Measurements from ENCODE around the gene UGT1A8. TPM values are rescaled to one million over a fixed set of nuclear protein-coding genes. Genes with fewer than 3 reads are reported as not detected.

The UGT1A8 gene
- total and polyA plus RNA-seq, 2 donors (not counting 1 experiment from before 2014, with no cell fraction given) = not detected

DNA sequence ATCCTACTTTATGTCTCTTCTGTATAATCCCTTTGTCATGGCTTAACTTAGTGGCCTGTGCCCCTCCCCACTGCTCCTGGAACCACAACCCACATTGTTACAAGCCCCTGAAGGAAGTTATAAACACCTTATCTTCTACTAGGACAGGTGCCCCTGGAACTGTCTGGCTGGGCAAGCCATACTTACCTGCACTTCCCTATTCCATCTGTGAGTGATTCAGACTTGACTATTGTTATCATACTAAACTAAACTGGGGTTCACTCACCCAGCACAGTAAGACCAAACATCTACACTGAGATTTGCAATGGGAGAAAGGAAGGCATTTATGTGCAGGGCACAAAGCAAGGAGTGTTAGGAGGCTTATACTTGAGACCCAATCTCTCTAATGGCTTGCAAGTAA is 71.6 kb downstream of the UGT1A8 start:
- H2AFZ ChIP-seq (ENCODE audit: low read length) = no peak overlapping the region
- no peak for DNase-seq (ENCODE audit: low read depth in 2 of 2)

DNA sequence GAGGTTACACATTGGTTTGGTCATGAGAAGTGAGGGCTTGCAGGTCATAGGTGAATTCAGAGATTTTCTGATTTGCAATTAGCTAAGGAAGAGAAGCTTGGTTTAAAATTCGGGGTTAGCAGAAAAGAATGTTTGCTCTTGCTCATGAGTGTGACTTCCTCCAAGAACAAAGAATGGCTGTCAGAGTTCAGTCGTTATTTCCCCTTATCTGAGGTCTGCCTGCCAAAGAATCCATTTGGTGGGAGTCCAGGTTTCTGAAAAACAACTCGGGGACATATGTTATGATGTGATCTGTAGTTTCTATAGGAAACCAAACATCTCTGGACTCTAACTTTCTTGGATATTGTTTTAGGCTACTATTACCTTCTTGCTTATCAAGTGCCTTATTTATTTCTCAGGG is 72.1 kb downstream of the UGT1A8 start:
- no peaks in the 10 kb centered on the region for H3K79me2 ChIP-seq (ENCODE audit: control insufficient read depth, insufficient read depth, low read length)
- H3K36me3 ChIP-seq (ENCODE audit: control insufficient read depth, insufficient read depth, low read length) = no peaks in the 10 kb centered on the region
- no peaks in the 10 kb centered on the region for H3K4me1 ChIP-seq (ENCODE audit: control insufficient read depth, extremely low read depth, insufficient read depth, low read length)
- H2AFZ ChIP-seq (ENCODE audit: low read length) = no peak overlapping the region
- no peak overlapping the region for H3K4me2 ChIP-seq (ENCODE audit: extremely low read depth, insufficient read depth, low read length)
- no peak overlapping the region for H3K27ac ChIP-seq (ENCODE audit: insufficient read depth, low read length)
- no peaks in the 10 kb centered on the region for H3K9me3 ChIP-seq (ENCODE audit: control insufficient read depth, insufficient read depth, low read depth, low read length)
- DNase-seq (ENCODE audit: low read depth in 2 of 2) = no peak
- TF ChIP-seq, protein P1, sequence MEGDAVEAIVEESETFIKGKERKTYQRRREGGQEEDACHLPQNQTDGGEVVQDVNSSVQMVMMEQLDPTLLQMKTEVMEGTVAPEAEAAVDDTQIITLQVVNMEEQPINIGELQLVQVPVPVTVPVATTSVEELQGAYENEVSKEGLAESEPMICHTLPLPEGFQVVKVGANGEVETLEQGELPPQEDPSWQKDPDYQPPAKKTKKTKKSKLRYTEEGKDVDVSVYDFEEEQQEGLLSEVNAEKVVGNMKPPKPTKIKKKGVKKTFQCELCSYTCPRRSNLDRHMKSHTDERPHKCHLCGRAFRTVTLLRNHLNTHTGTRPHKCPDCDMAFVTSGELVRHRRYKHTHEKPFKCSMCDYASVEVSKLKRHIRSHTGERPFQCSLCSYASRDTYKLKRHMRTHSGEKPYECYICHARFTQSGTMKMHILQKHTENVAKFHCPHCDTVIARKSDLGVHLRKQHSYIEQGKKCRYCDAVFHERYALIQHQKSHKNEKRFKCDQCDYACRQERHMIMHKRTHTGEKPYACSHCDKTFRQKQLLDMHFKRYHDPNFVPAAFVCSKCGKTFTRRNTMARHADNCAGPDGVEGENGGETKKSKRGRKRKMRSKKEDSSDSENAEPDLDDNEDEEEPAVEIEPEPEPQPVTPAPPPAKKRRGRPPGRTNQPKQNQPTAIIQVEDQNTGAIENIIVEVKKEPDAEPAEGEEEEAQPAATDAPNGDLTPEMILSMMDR (conservative IDR thresholded peaks at IDR 0.05 in 1 of 2, IDR thresholded peaks at IDR 0.05 in 1 of 2; ENCODE audit: low read depth in 1 of 2, low read length in 2 of 2) = no peak
- no peak for TF ChIP-seq EZH2 (IDR thresholded peaks at IDR 0.05; ENCODE audit: low read length, missing control alignments)
- no peaks in the 10 kb centered on the region for H3K27me3 ChIP-seq (ENCODE audit: control insufficient read depth, insufficient read depth, low read length)
- H3K4me3 ChIP-seq (replicated peaks in 1 of 4; ENCODE audit: control extremely low read depth in 1 of 4, insufficient read depth in 1 of 4, low read depth in 3 of 4, low read length in 4 of 4) = no peak overlapping the region
- H4K20me1 ChIP-seq (ENCODE audit: control insufficient read depth, extremely low read depth, insufficient read depth, low read length) = no peaks in the 10 kb centered on the region
- H3K9ac ChIP-seq (ENCODE audit: insufficient read depth, low read length) = no peak overlapping the region

More for the DNA sequence above, 71.6 kb downstream of the UGT1A8 start:
- TF ChIP-seq EZH2 (IDR thresholded peaks at IDR 0.05; ENCODE audit: low read length, missing control alignments) = no peak
- TF ChIP-seq, protein P1 (conservative IDR thresholded peaks at IDR 0.05 in 1 of 2, IDR thresholded peaks at IDR 0.05 in 1 of 2; ENCODE audit: low read depth in 1 of 2, low read length in 2 of 2) = no peak
- no peaks in the 10 kb centered on the region for H4K20me1 ChIP-seq (ENCODE audit: control insufficient read depth, extremely low read depth, insufficient read depth, low read length)
- no peaks in the 10 kb centered on the region for H3K9me3 ChIP-seq (ENCODE audit: control insufficient read depth, insufficient read depth, low read depth, low read length)
- no peak overlapping the region for H3K27ac ChIP-seq (ENCODE audit: insufficient read depth, low read length)
- H3K36me3 ChIP-seq (ENCODE audit: control insufficient read depth, insufficient read depth, low read length) = no peaks in the 10 kb centered on the region
- no peaks in the 10 kb centered on the region for H3K4me1 ChIP-seq (ENCODE audit: control insufficient read depth, extremely low read depth, insufficient read depth, low read length)
- no peak overlapping the region for H3K9ac ChIP-seq (ENCODE audit: insufficient read depth, low read length)
- H3K4me2 ChIP-seq (ENCODE audit: extremely low read depth, insufficient read depth, low read length) = no peak overlapping the region
- no peak overlapping the region for H3K4me3 ChIP-seq (replicated peaks in 1 of 4; ENCODE audit: control extremely low read depth in 1 of 4, insufficient read depth in 1 of 4, low read depth in 3 of 4, low read length in 4 of 4)
- H3K79me2 ChIP-seq (ENCODE audit: control insufficient read depth, insufficient read depth, low read length) = no peaks in the 10 kb centered on the region
- no peaks in the 10 kb centered on the region for H3K27me3 ChIP-seq (ENCODE audit: control insufficient read depth, insufficient read depth, low read length)

DNA sequence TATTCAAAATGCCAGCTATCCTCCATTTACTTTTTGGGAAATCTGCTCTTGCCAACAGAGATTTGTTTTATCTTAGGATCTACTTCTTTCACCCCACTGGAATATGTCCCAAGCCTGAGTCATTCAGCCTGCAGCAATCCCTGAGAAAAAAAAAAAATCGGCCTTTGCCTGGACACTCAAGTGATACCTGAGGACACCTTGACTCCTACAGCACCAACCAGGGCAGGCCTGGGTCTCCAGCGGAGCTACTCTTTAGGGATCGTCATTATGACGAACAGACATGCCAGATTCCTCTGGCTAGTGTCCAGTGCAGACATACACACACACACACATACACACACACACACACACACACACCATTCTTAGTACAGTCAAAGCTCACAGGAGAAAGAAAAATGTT is 73.0 kb downstream of the UGT1A8 start:
- H3K4me3 ChIP-seq (replicated peaks in 1 of 4; ENCODE audit: control extremely low read depth in 1 of 4, insufficient read depth in 1 of 4, low read depth in 3 of 4, low read length in 4 of 4) = no peak overlapping the region
- TF ChIP-seq, protein P1 (conservative IDR thresholded peaks at IDR 0.05 in 1 of 2, IDR thresholded peaks at IDR 0.05 in 1 of 2; ENCODE audit: low read depth in 1 of 2, low read length in 2 of 2) = no peak
- TF ChIP-seq EZH2 (IDR thresholded peaks at IDR 0.05; ENCODE audit: low read length, missing control alignments) = no peak
- no peak overlapping the region for H3K27ac ChIP-seq (ENCODE audit: insufficient read depth, low read length)
- H3K36me3 ChIP-seq (ENCODE audit: control insufficient read depth, insufficient read depth, low read length) = no peaks in the 10 kb centered on the region
- H3K27me3 ChIP-seq (ENCODE audit: control insufficient read depth, insufficient read depth, low read length) = no peaks in the 10 kb centered on the region
- H3K4me2 ChIP-seq (ENCODE audit: extremely low read depth, insufficient read depth, low read length) = no peak overlapping the region
- H3K4me1 ChIP-seq (ENCODE audit: control insufficient read depth, extremely low read depth, insufficient read depth, low read length) = no peaks in the 10 kb centered on the region
- DNase-seq (ENCODE audit: low read depth in 2 of 2) = peak in 1 of 2 donors; percentile 30
- H3K79me2 ChIP-seq (ENCODE audit: control insufficient read depth, insufficient read depth, low read length) = no peaks in the 10 kb centered on the region
- no peaks in the 10 kb centered on the region for H4K20me1 ChIP-seq (ENCODE audit: control insufficient read depth, extremely low read depth, insufficient read depth, low read length)
- H2AFZ ChIP-seq (ENCODE audit: low read length) = no peak overlapping the region
- no peak overlapping the region for H3K9ac ChIP-seq (ENCODE audit: insufficient read depth, low read length)
- H3K9me3 ChIP-seq (ENCODE audit: control insufficient read depth, insufficient read depth, low read depth, low read length) = no peaks in the 10 kb centered on the region
